Parathyroid adenoma (tissue), 2 donors: Measurements from ENCODE around the gene LRP1B.
"Not testable (repeated sequence)": the region's sequence is repeated elsewhere in the genome, so short reads cannot be mapped to it uniquely, and the experiment has no call there.

Source experiments
- H2AFZ ChIP-seq: fragments of 300-600 bp; sonication (generic); one replicate; pipeline ENCODE4 v1.7.0; 2017; ENCODE audit warnings: antibody characterized with exemption, mild to moderate bottlenecking
- H3K27ac ChIP-seq: fragments of 300-600 bp; sonication (generic); one replicate; pipeline ENCODE4 v1.7.0; 2017
- H3K27me3 ChIP-seq: fragments of 300-600 bp; sonication (generic); one replicate; pipeline ENCODE4 v1.7.0; 2017; ENCODE audit warnings: low read length; ENCODE audit not compliant: control insufficient read depth, insufficient read depth
- H3K36me3 ChIP-seq: fragments of 300-600 bp; sonication (generic); one replicate; pipeline ENCODE4 v1.7.0; 2017; ENCODE audit warnings: low read length; ENCODE audit not compliant: control insufficient read depth, insufficient read depth
- H3K4me1 ChIP-seq: fragments of 300-600 bp; sonication (generic); one replicate; pipeline ENCODE4 v1.7.0; 2017; ENCODE audit warnings: control low read depth
- H3K4me2 ChIP-seq: fragments of 300-600 bp; sonication (generic); one replicate; pipeline ENCODE4 v1.7.0; 2017; ENCODE audit warnings: low read length
- H3K4me3 ChIP-seq: fragments of 300-600 bp; sonication (generic); one replicate; pipeline ENCODE4 v1.7.0; 2017; ENCODE audit warnings: low read depth, low read length
- H3K79me2 ChIP-seq: fragments of 300-600 bp; sonication (generic); one replicate; pipeline ENCODE4 v1.7.0; 2017; ENCODE audit warnings: control low read depth
- H3K9ac ChIP-seq: fragments of 300-600 bp; sonication (generic); one replicate; pipeline ENCODE4 v1.7.0; 2017; ENCODE audit warnings: mild to moderate bottlenecking
- H3K9me3 ChIP-seq: fragments of 300-600 bp; sonication (generic); one replicate; pipeline ENCODE4 v1.7.0; 2017; ENCODE audit warnings: low read length; ENCODE audit not compliant: control insufficient read depth
- TF ChIP-seq, protein P1 (sequence below): fragments of 300-600 bp; sonication (generic); IDR thresholded peaks from one replicate; pipeline ENCODE4 v1.7.0; 2017; ENCODE audit warnings: antibody characterized with exemption, mild to moderate bottlenecking
- donor health status: primary hyperparathyroidism.

Gene LRP1B

DNA sequence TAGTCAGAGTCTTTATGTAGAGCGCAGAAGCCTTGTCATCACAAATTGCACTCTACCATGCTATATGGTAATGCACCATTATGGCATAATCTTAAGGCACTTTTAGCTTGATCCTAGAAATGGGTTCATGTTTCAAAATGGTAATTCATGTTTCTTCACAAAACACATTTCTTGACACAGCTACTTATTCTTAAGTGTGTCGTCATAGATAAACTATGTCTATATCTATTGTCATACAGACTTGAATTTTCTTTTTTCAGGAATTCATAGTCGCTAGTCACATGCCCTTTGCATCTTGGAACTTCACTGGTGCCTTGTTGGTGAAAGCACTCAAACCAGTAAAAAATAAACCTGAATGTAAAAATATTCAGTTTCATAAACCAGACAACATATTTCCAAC is 1578.2 kb downstream of the LRP1B start:
- Histone ChIP-seq H3K27ac (no peak overlapping the region), H3K9me3 (no peaks in the 10 kb centered on the region), H3K4me2 (no peak overlapping the region), H3K27me3 (no peaks in the 10 kb centered on the region), H3K4me1 (no peaks in the 10 kb centered on the region), H3K36me3 (no peaks in the 10 kb centered on the region), H3K4me3 (no peak overlapping the region), H3K79me2 (no peaks in the 10 kb centered on the region), H3K9ac (no peak overlapping the region), H2AFZ (no peak overlapping the region)
- TF ChIP-seq, protein P1, sequence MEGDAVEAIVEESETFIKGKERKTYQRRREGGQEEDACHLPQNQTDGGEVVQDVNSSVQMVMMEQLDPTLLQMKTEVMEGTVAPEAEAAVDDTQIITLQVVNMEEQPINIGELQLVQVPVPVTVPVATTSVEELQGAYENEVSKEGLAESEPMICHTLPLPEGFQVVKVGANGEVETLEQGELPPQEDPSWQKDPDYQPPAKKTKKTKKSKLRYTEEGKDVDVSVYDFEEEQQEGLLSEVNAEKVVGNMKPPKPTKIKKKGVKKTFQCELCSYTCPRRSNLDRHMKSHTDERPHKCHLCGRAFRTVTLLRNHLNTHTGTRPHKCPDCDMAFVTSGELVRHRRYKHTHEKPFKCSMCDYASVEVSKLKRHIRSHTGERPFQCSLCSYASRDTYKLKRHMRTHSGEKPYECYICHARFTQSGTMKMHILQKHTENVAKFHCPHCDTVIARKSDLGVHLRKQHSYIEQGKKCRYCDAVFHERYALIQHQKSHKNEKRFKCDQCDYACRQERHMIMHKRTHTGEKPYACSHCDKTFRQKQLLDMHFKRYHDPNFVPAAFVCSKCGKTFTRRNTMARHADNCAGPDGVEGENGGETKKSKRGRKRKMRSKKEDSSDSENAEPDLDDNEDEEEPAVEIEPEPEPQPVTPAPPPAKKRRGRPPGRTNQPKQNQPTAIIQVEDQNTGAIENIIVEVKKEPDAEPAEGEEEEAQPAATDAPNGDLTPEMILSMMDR = no peak

DNA sequence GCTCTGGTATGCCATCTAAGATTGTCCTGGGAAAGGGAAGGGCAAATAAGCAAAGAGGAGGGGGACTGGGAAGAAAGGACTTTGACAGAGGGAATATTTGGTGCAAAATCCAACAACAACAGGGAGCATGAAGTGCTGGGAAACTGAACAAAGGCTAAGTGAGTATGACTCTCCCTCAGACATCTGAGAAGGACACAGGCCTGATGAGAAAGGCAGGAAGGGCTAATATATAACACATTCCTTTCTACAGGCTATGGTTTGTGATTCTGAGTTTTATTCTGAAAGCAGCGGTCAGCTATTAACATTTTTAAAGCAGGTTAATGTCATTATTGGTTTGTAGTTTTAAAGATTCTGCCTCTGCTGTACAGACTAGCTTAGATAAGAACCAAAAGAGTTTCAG is 1579.5 kb downstream of the LRP1B start:
- Histone ChIP-seq H3K9me3 (no peaks in the 10 kb centered on the region), H3K4me3 (no peak overlapping the region), H2AFZ (no peak overlapping the region), H3K27ac (no peak overlapping the region), H3K9ac (no peak overlapping the region), H3K4me2 (no peak overlapping the region), H3K79me2 (no peaks in the 10 kb centered on the region), H3K36me3 (no peaks in the 10 kb centered on the region), H3K27me3 (no peaks in the 10 kb centered on the region), H3K4me1 (no peaks in the 10 kb centered on the region)
- TF ChIP-seq, protein P1 = no peak

DNA sequence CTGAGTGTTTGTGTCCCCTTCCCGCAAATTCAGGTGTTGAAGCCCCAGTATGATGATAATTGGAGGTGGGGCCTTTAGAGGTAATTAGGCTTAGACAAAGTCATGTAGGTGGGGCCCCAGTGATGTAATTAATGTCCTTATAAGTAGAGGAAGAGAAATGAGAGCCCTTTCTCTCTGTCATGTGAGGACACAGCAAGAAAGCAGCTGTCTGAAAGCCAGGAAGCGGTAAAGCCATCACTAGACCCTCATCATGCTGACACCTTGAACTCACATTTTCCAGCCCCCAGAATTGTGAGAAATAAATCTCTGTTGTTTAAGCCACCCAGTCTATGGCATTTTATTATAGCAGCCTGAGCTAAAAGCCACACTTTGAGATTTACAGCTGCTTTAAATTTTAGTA is 1580.0 kb downstream of the LRP1B start:
- Histone ChIP-seq H3K4me3 (no peak overlapping the region), H2AFZ (no peak overlapping the region), H3K36me3 (no peaks in the 10 kb centered on the region), H3K79me2 (no peaks in the 10 kb centered on the region), H3K4me2 (no peak overlapping the region), H3K9ac (no peak overlapping the region), H3K4me1 (no peaks in the 10 kb centered on the region), H3K27me3 (no peaks in the 10 kb centered on the region), H3K27ac (no peak overlapping the region), H3K9me3 (no peaks in the 10 kb centered on the region)
- TF ChIP-seq, protein P1 = no peak

DNA sequence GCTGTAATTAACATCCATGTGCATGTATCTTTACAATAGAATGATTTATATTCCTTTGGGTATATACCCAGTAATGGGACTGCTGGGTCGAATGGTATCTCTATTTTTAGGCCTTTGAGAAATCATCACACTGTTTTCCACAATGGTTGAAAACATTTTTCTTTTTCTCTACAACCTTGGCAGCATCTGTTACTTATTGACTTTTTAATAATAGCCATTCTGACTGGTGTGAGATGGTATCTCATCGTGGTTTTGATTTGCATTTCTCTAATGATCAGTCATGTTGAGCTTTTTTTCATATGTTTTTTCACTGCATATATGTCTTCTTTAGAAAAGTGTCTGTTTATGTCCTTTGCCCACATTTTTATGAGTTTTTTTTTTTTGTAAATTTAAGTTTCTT is 1586.0 kb downstream of the LRP1B start:
- H3K9me3 ChIP-seq, H3K4me3 ChIP-seq, H3K27me3 ChIP-seq, H3K4me1 ChIP-seq, H3K9ac ChIP-seq, H3K79me2 ChIP-seq, H3K27ac ChIP-seq, H2AFZ ChIP-seq, H3K4me2 ChIP-seq, H3K36me3 ChIP-seq: not testable (repeated sequence)

DNA sequence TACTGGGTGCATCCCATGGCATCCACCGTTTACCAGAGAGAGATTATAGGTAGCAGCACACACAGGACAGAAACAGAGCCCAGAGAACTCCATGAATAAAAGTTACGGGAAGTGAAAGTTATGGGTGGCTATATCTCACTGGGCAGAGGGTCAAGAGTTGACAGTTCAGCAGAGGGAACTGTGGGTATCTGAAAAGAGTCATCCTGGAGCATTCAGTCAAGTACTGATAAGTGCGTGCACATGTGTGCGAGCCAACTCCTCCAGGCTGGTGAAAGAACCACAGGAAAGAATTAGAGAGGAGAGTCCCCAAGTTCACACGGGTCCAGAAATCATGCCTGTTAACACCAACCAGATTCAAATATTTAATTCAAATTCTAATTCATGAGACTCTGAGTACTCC is 1588.2 kb downstream of the LRP1B start:
- no peak overlapping the region for H3K27ac ChIP-seq
- no peaks in the 10 kb centered on the region for H3K4me1 ChIP-seq
- H3K9me3 ChIP-seq = no peaks in the 10 kb centered on the region
- H3K4me2 ChIP-seq = no peak overlapping the region
- no peaks in the 10 kb centered on the region for H3K79me2 ChIP-seq
- no peak overlapping the region for H3K4me3 ChIP-seq
- H3K27me3 ChIP-seq = no peaks in the 10 kb centered on the region
- no peak overlapping the region for H2AFZ ChIP-seq
- H3K36me3 ChIP-seq = no peaks in the 10 kb centered on the region
- TF ChIP-seq, protein P1 = no peak
- H3K9ac ChIP-seq = no peak overlapping the region
